ENCODE results near the gene EPHB1. TPM values are rescaled to one million over a fixed set of nuclear protein-coding genes. Genes with fewer than 3 reads are reported as not detected.

EPHB1 gene
- polyA plus RNA-seq: 0.71 TPM

DNA sequence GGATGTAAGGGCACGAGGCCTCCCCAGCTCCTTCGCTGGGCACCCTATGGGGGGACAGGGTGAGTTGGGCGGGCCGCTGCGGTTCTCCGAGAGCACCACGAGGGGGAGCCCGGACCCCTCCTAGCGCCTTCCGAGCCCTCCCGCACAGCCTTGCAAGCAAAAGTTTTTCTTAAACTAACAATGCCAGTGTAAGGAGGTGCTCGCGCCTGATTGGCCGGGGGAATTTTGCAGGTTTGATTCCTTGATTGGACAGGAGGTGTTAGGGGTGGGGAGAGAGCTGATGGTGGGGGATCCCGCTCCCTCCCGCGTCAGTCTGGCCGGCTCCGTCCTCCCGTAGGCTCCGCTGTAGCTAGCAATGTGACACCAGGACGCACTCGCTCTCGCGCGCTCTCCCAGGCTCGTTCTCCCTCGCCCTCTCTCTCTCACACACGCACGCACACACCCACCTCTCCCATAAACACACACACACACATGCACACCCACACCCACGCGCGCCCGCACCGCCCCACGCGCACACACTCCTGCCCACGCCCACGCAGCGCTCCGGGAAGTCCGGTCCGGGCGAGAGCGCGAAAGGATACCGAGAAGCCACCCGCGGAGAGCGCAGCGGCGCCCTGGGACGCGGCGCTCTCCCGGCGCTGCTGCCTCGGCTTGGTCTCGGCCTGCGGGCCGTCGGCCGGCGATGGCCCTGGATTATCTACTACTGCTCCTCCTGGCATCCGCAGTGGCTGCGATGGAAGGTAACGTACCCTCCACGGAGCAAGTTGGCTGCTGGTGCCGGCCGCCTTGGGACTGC is at the start of gene EPHB1:
Gene EPHB1 (plus strand): TSS at position 311 of the 796 bp plus-strand sequence.
- H3K27ac Mint-ChIP-seq: peak within 1 kb of the TSS in 2 of 3 donors; percentile 5 to 91
- peak within 1 kb of the TSS; percentile 86 to 96 (median 94) for H3K4me3 Mint-ChIP-seq
- H3K9me3 Mint-ChIP-seq: no peaks in the 10 kb centered on the region
- H3K36me3 Mint-ChIP-seq: no peaks in the 10 kb centered on the region
- peaks cover 28% of the 10 kb centered on the region for H3K27me3 Mint-ChIP-seq
- H3K4me1 Mint-ChIP-seq: peaks cover 3 to 7% (median 6%) of the 10 kb centered on the region in 3 donors

DNA sequence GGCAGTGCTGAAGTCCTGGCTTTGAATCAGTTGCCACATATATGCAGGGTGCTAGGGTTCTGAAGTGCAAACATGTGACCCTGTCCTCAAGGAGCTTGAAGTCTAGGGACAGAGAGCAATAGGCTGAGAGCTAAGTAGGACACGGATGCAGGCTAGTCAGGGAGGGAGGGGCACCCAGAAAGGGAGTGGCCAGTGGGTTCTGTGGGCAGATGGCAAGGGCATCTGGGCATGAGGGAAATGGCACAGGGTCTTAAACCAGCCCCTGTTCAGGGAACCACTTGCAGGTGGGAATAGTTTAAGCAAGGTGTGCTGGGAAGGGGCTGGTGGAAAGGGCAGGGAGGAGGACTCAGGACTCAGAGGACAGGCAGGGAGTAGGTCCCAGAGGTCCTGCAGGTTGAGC is 46.4 kb upstream of the EPHB1 start:
- Mint-ChIP-seq H3K27ac (no peak overlapping the region), H3K4me1 (no peaks in the 10 kb centered on the region), H3K27me3 (peaks cover 8% of the 10 kb centered on the region), H3K9me3 (peaks cover 0 to 4% (median 3%) of the 10 kb centered on the region in 3 donors), H3K4me3 (no peak overlapping the region), H3K36me3 (peaks cover 3% of the 10 kb centered on the region)

DNA sequence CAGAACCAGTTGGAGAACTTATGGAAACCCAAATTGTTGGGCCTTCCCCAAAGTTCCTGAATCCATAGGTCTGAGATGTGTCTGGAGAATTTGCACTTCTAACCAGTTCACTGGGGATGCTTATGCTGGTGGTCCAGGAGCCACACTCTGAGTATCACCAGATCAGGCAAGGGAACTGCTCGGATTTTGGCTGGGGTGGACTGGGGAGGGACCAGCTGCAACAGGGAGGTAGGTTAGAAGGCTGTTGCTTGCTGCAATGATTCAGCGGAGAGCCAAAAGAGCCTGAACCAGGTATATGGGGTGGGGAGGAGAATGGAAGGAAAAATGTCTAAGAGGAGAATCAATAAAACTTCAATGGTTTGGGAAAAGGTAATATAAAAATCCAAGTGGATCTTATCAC is 45.9 kb upstream of the EPHB1 start:
- Mint-ChIP-seq H3K36me3 (peaks cover 3% of the 10 kb centered on the region), H3K4me3 (no peak overlapping the region), H3K27ac (no peak overlapping the region), H3K4me1 (no peaks in the 10 kb centered on the region), H3K9me3 (peaks cover 0 to 4% (median 3%) of the 10 kb centered on the region in 3 donors), H3K27me3 (peaks cover 8% of the 10 kb centered on the region)

DNA sequence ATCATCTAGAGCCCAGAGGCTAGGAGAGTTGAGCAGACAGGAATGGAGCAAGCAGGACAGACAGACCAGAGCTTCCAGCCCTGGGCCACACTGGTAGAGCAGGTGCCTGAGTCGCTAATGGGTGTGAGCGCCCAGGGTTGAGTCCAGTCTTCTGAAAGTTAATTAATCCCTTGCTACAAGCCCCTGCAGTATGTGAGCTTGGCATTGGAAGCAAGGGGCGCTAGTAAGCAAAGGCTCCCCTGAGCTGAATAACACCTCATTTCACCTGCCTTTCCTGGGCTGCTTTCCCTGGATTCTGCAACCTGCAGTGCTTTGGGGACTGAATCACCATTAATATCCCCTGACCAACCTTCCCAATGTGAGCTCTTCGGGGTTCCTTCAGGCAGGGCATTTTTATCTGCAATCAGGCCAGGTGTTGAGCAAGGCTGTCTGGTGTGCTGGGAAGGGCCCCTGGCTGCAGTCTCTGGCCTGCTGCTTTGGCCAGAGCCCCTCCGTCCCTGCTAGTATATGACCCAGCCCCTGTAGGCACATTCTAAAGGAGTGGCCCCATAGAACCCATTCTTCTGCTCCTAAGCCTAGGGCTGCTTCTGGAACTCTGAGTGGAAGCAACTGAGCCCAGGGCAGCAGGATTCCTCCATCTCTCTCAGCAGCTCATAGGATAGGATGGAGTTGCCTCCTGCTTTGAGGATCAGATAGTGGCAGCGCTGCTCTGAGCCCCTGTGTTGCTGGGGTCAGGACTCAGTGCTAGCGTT is 45.1 kb upstream of the EPHB1 start:
- H3K27me3 Mint-ChIP-seq: peaks cover 9% of the 10 kb centered on the region
- H3K9me3 Mint-ChIP-seq: peaks cover 0 to 4% (median 3%) of the 10 kb centered on the region in 3 donors
- no peak overlapping the region for H3K27ac Mint-ChIP-seq
- H3K4me1 Mint-ChIP-seq: no peaks in the 10 kb centered on the region
- H3K36me3 Mint-ChIP-seq: peaks cover 3% of the 10 kb centered on the region
- H3K4me3 Mint-ChIP-seq: no peak overlapping the region

DNA sequence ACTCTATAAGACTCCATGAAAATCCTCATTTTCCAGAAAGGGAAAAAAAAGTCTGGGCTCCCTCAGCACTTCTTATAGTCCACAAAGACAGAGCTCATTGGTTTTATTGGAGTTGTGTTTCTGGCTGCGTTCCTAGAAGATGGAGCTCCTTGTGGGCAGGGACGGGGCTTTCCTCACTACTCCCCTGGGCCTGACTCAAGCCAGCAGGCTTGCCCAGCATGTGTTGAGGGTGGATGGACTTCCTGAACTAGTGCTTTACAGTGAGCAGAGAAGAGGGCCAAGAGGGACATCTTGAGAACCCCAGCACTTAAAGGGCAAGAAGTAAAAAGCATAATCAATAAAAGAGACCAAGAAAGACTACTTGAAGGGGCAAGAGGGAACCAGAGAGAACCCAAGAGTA is 43.2 kb upstream of the EPHB1 start:
- Mint-ChIP-seq H3K27me3 (peaks cover 9% of the 10 kb centered on the region), H3K9me3 (peaks cover 0 to 2% (median 0%) of the 10 kb centered on the region in 3 donors), H3K4me1 (no peaks in the 10 kb centered on the region), H3K4me3 (no peak overlapping the region), H3K36me3 (peaks cover 3% of the 10 kb centered on the region), H3K27ac (no peak overlapping the region)

DNA sequence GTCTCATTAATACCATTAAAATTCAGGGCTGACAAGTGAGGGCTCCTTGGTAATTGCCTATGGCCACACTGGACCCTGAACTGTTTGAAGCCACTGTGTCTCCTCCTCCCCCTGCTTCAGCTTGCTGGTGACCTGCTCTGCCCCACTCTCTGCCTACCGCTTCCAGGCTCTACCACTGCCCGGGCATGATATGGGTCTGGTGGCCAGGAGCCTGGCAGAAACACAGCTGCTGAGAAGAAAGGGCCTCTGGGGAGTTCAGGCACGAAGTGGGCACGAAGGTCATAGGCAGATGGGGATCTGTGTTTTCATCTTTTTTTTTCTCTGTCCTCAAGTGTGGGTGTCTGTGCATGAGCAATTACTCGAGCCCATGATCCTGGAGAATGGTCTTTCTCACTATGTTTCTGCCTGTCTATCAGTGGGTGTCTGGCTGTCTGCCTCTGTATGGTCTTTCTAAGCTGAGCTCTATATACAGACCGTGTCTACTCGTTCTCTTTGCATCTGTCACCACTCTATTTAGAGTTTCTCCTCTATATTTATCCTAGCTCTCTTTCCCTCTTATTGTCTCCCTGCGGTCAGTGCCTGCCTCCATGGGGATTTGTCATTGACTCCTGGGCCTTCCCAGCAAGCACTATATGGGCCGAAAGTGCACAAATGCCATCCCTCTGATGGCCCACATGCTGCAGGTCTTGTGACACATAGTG is 42.1 kb upstream of the EPHB1 start:
- Mint-ChIP-seq H3K27ac (no peak overlapping the region), H3K27me3 (peaks cover 9% of the 10 kb centered on the region), H3K4me3 (no peak overlapping the region), H3K4me1 (no peaks in the 10 kb centered on the region), H3K9me3 (peaks cover 0 to 2% (median 0%) of the 10 kb centered on the region in 3 donors), H3K36me3 (peaks cover 3% of the 10 kb centered on the region)

DNA sequence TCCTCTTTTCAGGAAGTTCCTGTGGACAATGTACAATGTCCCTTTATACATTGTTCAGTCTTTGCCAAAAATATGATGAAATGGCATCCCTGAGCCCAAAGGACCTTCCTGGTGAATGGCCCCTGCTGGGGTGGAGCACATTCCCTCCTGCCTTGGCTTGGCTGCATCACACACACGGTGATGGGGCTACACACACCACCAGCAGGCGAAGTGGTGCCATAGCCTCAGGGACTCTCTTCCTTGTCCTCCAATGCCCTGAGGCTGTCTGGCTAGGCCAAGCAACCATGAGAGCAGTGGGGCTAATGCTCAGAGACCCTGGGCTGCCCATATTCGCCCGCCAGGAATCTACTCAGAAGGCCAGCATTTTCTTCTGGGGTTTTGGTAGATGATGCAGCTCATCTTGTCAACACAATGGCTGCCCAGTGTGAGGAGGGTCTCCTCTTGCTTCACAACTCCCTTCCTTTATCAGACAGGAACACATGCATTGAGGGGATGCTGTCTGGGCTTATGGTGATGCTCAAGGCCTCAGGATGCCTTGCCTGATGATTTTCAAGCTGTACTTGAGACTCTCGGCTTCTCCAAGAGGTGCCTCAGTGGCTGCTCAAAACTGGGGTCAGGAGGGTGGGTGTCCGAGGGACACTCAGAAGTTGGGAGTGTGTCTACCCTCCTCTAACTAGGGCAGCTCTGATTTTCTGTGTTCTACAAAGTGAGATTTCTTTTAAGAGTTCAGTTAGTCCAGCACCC is 40.9 kb upstream of the EPHB1 start:
- H3K27me3 Mint-ChIP-seq: peaks cover 4% of the 10 kb centered on the region
- no peak overlapping the region for H3K27ac Mint-ChIP-seq
- no peaks in the 10 kb centered on the region for H3K4me1 Mint-ChIP-seq
- H3K4me3 Mint-ChIP-seq: no peak overlapping the region
- no peaks in the 10 kb centered on the region for H3K36me3 Mint-ChIP-seq
- no peaks in the 10 kb centered on the region for H3K9me3 Mint-ChIP-seq

DNA sequence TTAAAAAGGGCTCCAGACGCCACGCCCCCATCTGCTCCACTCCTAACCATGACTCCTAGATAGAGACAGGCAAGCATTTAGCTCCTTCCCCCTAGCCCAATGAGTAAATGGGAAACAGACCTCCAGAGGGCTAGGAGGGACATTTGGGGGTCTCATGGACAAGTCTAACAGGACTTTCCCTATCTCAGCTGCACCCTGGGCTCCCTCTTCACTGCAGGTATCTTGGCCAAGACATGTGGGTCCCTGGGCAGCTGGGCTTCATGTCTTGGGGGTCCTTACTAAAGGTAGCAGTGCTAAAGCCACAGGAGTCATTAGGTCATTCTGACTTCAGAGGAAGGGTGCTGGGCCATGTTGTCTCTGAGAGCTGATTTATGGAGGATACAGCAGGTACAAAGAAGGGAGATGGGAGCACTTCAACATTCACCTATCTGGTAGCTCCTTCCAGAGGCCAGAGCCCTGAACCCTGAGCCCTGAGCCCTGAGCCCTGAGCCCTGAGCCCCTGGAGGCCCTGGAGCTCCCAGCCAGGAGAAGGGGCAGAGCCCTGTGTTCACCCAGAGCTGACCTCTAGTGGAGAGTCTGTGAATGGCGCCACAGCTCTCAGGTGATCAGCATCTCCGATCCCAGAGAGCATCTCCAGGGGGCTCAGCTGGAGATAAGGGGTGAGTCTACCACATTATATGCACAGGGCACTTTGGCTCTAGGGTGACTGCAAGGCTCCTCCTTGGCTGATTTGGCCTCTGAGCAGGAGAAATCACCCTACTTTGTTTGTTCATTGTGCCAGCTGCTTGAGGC is 40.1 kb upstream of the EPHB1 start:
- no peaks in the 10 kb centered on the region for H3K4me1 Mint-ChIP-seq
- no peaks in the 10 kb centered on the region for H3K36me3 Mint-ChIP-seq
- no peak overlapping the region for H3K4me3 Mint-ChIP-seq
- no peaks in the 10 kb centered on the region for H3K9me3 Mint-ChIP-seq
- peaks cover 4% of the 10 kb centered on the region for H3K27me3 Mint-ChIP-seq
- H3K27ac Mint-ChIP-seq: no peak overlapping the region

DNA sequence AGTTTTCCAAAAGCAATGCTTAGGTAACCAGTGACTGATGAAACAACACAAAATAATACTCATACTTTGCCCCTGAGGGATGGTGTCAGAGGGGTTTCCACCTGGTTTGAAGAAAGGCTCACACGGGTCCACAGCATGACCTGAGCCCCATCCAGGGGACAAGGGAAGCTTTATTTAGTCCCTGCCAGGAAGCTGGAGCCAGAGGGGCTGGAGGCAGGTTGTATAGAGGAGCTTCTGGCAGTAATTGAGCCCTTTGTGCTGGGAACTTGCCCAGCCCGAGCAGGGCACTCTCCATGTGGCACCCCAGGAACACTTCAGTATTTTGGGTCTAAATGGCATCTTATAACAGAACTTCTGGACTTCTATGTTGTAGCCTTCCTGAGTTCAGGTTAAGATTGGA is 39.2 kb upstream of the EPHB1 start:
- no peak overlapping the region for H3K4me3 Mint-ChIP-seq
- H3K36me3 Mint-ChIP-seq: no peaks in the 10 kb centered on the region
- no peaks in the 10 kb centered on the region for H3K9me3 Mint-ChIP-seq
- H3K27ac Mint-ChIP-seq: no peak overlapping the region
- H3K4me1 Mint-ChIP-seq: no peaks in the 10 kb centered on the region
- peaks cover 4% of the 10 kb centered on the region for H3K27me3 Mint-ChIP-seq

DNA sequence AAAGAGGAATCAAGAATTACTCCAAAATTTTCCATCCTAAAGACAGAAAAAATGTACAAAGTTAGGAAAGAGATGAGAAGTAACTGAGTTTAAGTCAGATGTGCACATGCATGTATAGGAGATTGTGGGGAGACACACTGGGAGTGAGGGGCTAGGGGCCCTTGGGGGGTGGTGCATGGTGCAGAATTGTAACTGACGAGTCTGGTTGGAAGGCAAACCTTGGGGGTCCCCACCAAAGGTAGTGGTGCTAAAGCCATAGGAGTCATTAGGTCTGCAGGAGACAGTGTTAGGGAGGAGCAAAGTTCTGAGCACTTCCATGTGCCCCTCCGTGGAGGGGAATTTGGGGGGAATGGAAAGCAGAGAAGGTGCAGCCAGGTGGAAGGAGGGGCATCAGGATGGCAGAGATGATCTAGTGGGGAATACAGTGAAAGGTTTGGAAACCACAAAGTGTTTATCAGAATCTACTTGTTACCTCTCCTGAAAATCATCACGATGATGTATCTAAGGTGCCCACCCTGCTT is 37.5 kb upstream of the EPHB1 start:
- no peak overlapping the region for H3K27ac Mint-ChIP-seq
- no peaks in the 10 kb centered on the region for H3K36me3 Mint-ChIP-seq
- H3K4me1 Mint-ChIP-seq: no peaks in the 10 kb centered on the region
- no peaks in the 10 kb centered on the region for H3K9me3 Mint-ChIP-seq
- H3K4me3 Mint-ChIP-seq: no peak overlapping the region
- peaks cover 1% of the 10 kb centered on the region for H3K27me3 Mint-ChIP-seq

DNA sequence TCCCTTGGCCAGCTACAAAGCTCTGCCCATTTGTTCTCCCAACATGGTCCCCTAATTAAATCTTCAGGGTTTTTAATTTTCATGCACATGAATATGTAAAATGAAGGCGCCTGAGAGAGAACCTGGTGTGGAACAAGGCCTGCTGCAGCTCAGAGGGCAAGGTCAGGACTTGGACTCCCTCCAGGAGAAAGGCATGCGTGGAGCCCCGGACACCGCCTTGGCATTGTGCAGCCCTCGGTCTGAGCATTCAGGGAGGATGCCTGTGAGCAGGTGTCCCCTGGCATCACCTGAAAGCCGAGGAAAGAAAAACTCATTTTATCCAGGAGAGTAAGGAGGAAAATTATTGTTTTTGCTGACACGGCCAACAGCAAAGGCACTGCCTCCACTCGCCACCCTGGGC is 33.8 kb upstream of the EPHB1 start:
- no peaks in the 10 kb centered on the region for H3K36me3 Mint-ChIP-seq
- peaks cover 4% of the 10 kb centered on the region for H3K27me3 Mint-ChIP-seq
- H3K27ac Mint-ChIP-seq: peak overlapping the region in 1 of 3 donors; percentile 17
- no peaks in the 10 kb centered on the region for H3K9me3 Mint-ChIP-seq
- no peak overlapping the region for H3K4me3 Mint-ChIP-seq
- peaks cover 0 to 1% (median 0%) of the 10 kb centered on the region in 3 donors for H3K4me1 Mint-ChIP-seq

DNA sequence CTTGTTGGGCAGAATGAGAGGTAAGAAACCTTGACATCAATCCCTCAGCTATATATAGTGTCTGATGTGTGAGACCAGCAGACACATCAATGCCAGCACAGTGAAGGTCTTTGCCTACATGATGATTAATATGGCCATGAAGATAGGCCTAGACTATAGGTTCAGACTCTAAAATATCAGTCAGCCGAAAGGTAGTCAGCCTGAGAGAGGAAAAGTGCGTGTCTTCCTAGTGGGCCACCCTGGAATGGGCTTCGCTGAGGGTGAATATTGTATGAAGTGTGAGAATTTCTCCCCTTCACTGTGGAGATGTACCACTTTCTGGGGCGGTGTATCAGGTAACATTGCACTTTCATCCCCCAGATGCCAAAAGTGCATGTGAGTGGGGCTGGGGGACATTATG is 33.0 kb upstream of the EPHB1 start:
- no peaks in the 10 kb centered on the region for H3K36me3 Mint-ChIP-seq
- H3K4me3 Mint-ChIP-seq: no peak overlapping the region
- peaks cover 4% of the 10 kb centered on the region for H3K27me3 Mint-ChIP-seq
- H3K4me1 Mint-ChIP-seq: peaks cover 0 to 1% (median 0%) of the 10 kb centered on the region in 3 donors
- no peak overlapping the region for H3K27ac Mint-ChIP-seq
- no peaks in the 10 kb centered on the region for H3K9me3 Mint-ChIP-seq

DNA sequence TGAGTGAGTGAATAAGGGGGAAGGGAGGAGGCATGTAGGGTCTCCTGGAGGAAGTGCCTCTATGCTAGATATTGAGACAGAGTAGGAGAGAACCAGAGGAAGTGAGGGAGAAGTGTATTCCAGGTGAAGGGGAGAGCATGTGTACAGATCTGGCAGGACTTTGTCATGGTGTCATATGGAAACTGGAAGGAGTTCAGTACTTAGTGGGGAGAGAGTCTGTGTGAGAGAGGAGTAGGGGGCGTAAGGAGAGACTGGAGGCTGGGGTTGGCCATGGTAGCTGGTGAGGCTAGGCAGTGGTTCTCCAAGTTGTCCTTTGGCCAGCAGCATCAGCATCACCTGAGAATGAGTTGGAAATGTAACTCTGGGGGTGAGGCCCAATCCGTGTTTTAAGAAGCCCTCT is 29.6 kb upstream of the EPHB1 start:
- Mint-ChIP-seq H3K4me3 (no peak overlapping the region), H3K4me1 (peaks cover 0 to 1% (median 0%) of the 10 kb centered on the region in 3 donors), H3K9me3 (no peaks in the 10 kb centered on the region), H3K27me3 (peaks cover 4% of the 10 kb centered on the region), H3K27ac (no peak overlapping the region), H3K36me3 (no peaks in the 10 kb centered on the region)

DNA sequence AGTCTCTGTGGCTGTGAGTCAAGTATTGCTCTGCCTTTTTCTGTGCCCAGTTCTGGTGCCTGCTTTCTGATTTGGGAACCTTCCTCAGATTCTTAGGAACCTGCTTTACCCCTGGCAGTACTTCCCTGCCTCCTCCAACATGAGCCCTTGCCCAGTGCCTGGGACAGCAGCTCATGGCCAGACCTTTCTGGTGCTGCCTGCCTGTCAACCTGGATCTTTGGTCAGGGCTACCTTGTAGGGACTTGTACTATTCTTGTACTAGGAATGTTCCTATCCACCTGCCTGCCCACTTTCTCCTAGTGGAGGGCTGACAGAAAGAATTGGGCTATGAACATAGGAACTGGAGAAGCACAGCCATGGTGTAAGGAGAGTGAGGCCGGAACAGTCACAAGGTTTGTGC is 28.8 kb upstream of the EPHB1 start:
- no peak overlapping the region for H3K4me3 Mint-ChIP-seq
- no peaks in the 10 kb centered on the region for H3K36me3 Mint-ChIP-seq
- peaks cover 0 to 1% (median 0%) of the 10 kb centered on the region in 3 donors for H3K4me1 Mint-ChIP-seq
- peaks cover 4% of the 10 kb centered on the region for H3K27me3 Mint-ChIP-seq
- H3K27ac Mint-ChIP-seq: no peak overlapping the region
- no peaks in the 10 kb centered on the region for H3K9me3 Mint-ChIP-seq
